GM12878 (cell line): ENCODE results near the gene MEGF11. TPM values are rescaled to one million over a fixed set of nuclear protein-coding genes. Genes with fewer than 3 reads are reported as not detected.

Source experiments
- ATAC-seq: fragments of 200-7000 bp; cut with Tn5 transposase; 3 replicates; pipeline ENCODE4 v1.9.1; 2020; ENCODE audit warnings: mild to moderate bottlenecking, moderate library complexity
- BruUV-seq: library from RNA; stranded (reverse); fragments of 400-500 nt; replicated peaks from 2 replicates; lab custom pipeline; 2021; lab: Mats Ljungman, UMichigan
- CTCF ChIA-PET: fragments of 300-600 bp; sonication (Branson Sonifier 250); formaldehyde crosslinking; extraction: SDS; loops from one replicate; lab custom pipeline; 2021; ENCODE audit warnings: inconsistent platforms; lab: Yijun Ruan, JAX
- POLR2A ChIA-PET: fragments of 350-600 bp; formaldehyde crosslinking; extraction: SDS; loops from one replicate; lab custom pipeline; 2021; ENCODE audit warnings: inconsistent platforms; lab: Charles Lee
- RAD21 ChIA-PET: fragments of 300-600 bp; sonication (Branson Sonifier 250); formaldehyde crosslinking; loops from one replicate; lab custom pipeline; 2023; ENCODE audit warnings: antibody characterized with exemption; ENCODE audit not compliant: unreplicated experiment; lab: Charles Lee
- SMC1A ChIA-PET: fragments of 300-600 bp; sonication (Branson Sonifier 250); formaldehyde crosslinking; loops from one replicate; lab custom pipeline; 2023; ENCODE audit not compliant: unreplicated experiment, uncharacterized antibody; lab: Charles Lee
- DNase-seq: peaks from one replicate; pipeline ENCODE4 v3.0.0-alpha.2; 2011; ENCODE audit warnings: low read depth, low spot score
- FAIRE-seq: peaks from 3 replicates; lab custom pipeline; 2011; peaks lifted over from hg19 to GRCh38; lab: Jason Lieb, UNC
- H2AFZ ChIP-seq: 2 replicates; pipeline ENCODE4 v1.6.0; 2011; ENCODE audit warnings: low read depth, low read length, control low read depth; ENCODE audit not compliant: control insufficient read depth
- H3K27ac ChIP-seq: 2 replicates; pipeline ENCODE4 v1.5.1; 2011; ENCODE audit warnings: control low read depth; ENCODE audit not compliant: control insufficient read depth, insufficient read depth
- H3K27me3 ChIP-seq, 2 experiments: replicated peaks in 1 of 2; 2 replicates each; pipeline versions ENCODE4 v1.6.0 to v1.6.1; 2011; ENCODE audit warnings: low read length in 1 of 2; ENCODE audit not compliant: control insufficient read depth in 2 of 2, insufficient read depth in 2 of 2
- H3K36me3 ChIP-seq, 2 experiments: 2 replicates each; pipeline ENCODE4 v1.5.1; 2011; ENCODE audit warnings: low read length in 1 of 2; ENCODE audit not compliant: control insufficient read depth in 2 of 2, insufficient read depth in 2 of 2
- H3K4me1 ChIP-seq: 2 replicates; pipeline ENCODE4 v1.6.1; 2011; ENCODE audit warnings: mild to moderate bottlenecking, low read length, moderate library complexity, mixed read lengths; ENCODE audit not compliant: control insufficient read depth, insufficient read depth
- H3K4me2 ChIP-seq: 2 replicates; pipeline ENCODE4 v1.6.0; 2011; ENCODE audit warnings: control low read depth; ENCODE audit not compliant: control insufficient read depth, insufficient read depth
- H3K4me3 ChIP-seq: fragments of 200-600 bp; sonication (generic); 2 replicates; pipeline ENCODE4 v1.5.1; 2016
- H3K79me2 ChIP-seq: 2 replicates; pipeline ENCODE4 v1.6.0; 2011; ENCODE audit warnings: low read length; ENCODE audit not compliant: control insufficient read depth, insufficient read depth
- H3K9ac ChIP-seq: 2 replicates; pipeline ENCODE4 v1.8.0; 2011; ENCODE audit warnings: low read length, control low read depth, mixed read lengths; ENCODE audit not compliant: control insufficient read depth, insufficient read depth
- H3K9me3 ChIP-seq: replicated peaks from 3 replicates; pipeline ENCODE4 v1.5.1; 2011; ENCODE audit warnings: mild to moderate bottlenecking, low read length; ENCODE audit not compliant: control insufficient read depth, insufficient read depth
- H4K20me1 ChIP-seq: 2 replicates; pipeline ENCODE4 v1.6.0; 2011; ENCODE audit not compliant: control insufficient read depth, insufficient read depth
- BMI1 ChIP-seq: fragments of 450-650 bp; IDR thresholded peaks from 2 replicates; pipeline ENCODE4 v1.6.1; 2016; ENCODE audit warnings: mild to moderate bottlenecking, moderate library complexity, borderline replicate concordance
- BRCA1 ChIP-seq: IDR thresholded peaks from 2 replicates; pipeline ENCODE4 v1.6.1; 2011; ENCODE audit warnings: low read depth, low read length, improper control_type of control experiment
- SMC3 ChIP-seq: IDR thresholded peaks from 2 replicates; pipeline ENCODE4 v1.6.1; 2011; ENCODE audit warnings: low read length, improper control_type of control experiment, borderline replicate concordance
- SPI1 ChIP-seq: IDR thresholded peaks from 2 replicates; pipeline ENCODE4 v1.6.1; 2011; ENCODE audit warnings: low read depth, mild to moderate bottlenecking, low read length, moderate library complexity, borderline replicate concordance; ENCODE audit not compliant: insufficient read depth
- SRF ChIP-seq, 2 experiments: IDR thresholded peaks; 2 replicates each; pipeline ENCODE4 v1.6.1; 2011; ENCODE audit warnings: low read depth in 2 of 2, low read length in 2 of 2, mild to moderate bottlenecking in 1 of 2, moderate library complexity in 1 of 2
- YY1 ChIP-seq: IDR thresholded peaks from 2 replicates; pipeline ENCODE4 v1.6.1; 2011; ENCODE audit warnings: low read depth, mild to moderate bottlenecking, low read length
- WGBS: methylation state at CpG from one replicate; pipeline ENCODE4 v1.1.6; 2016; ENCODE audit warnings: low lambda C conversion rate; ENCODE audit not compliant: insufficient replicate concordance, insufficient coverage; ENCODE audit errors: missing lambda C conversion rate; 5-methylcytosine and 5-hydroxymethylcytosine counted together
- in situ Hi-C: fragments of 300-500 bp; cut with MboI; formaldehyde crosslinking; loops from 9 replicates; pipeline ENCODE4 v1.14.3; 2018; ENCODE audit warnings: mixed read lengths
- intact Hi-C: fragments of 100-400 bp; cut with micrococcal nuclease; formaldehyde crosslinking; loops from one replicate; pipeline ENCODE4 v1.14.2; 2022; ENCODE audit not compliant: unreplicated experiment
- polyA plus RNA-seq, 11 experiments: library from polyadenylated mRNA; depleted of rRNA in 4 of 11; unstranded in 6 of 11; stranded (reverse) in 5 of 11; fragments of >200 nt; fragmentation: Nextera tagmentation in 4 of 11; fragmentation: Illumina TruSeq in 1 of 11; extraction: Ambion mirVana in 4 of 11; extraction: Trizol in 1 of 11; gene quantifications; 1 replicate in 1 of 11; 2 replicates in 10 of 11; pipeline versions ENCODE4 v1.2.1 to v1.2.3, GENCODE V29; 2011 to 2016; ENCODE audit warnings: inconsistent platforms in 2 of 11, missing spikeins in 2 of 11, low read depth in 1 of 11
- total RNA-seq, 4 experiments: library from RNA; depleted of rRNA in 3 of 4; stranded (reverse); fragments of >200 nt in 3 of 4; fragmentation: Illumina TruSeq in 1 of 4; extraction: Trizol in 1 of 4; gene quantifications; 2 replicates each; pipeline versions ENCODE4 v1.2.1 to v1.2.3, GENCODE V29; 2013 to 2021
- TF ChIP-seq, protein P1 (sequence below): fragments of 450-650 bp; IDR thresholded peaks from 2 replicates; pipeline ENCODE4 v1.6.1; 2017; ENCODE audit warnings: mild to moderate bottlenecking, moderate library complexity
- TF ChIP-seq, protein P2 (sequence below): fragments of 450-650 bp; IDR thresholded peaks from 2 replicates; pipeline ENCODE4 v1.6.1; 2018; ENCODE audit warnings: mild to moderate bottlenecking, low read depth, moderate library complexity; ENCODE audit not compliant: partially characterized antibody
- TF ChIP-seq, protein P3 (sequence below), 3 experiments: IDR thresholded peaks in 2 of 3; conservative IDR thresholded peaks in 1 of 3; 2 replicates each; pipeline ENCODE4 v1.5.1; 2011; ENCODE audit warnings: low read depth in 3 of 3, low read length in 3 of 3, mild to moderate bottlenecking in 3 of 3, control low read depth in 2 of 3, moderate library complexity in 2 of 3, inconsistent platforms in 1 of 3, mixed read lengths in 1 of 3; ENCODE audit not compliant: control insufficient read depth in 2 of 3, insufficient read depth in 1 of 3; ENCODE audit errors: extremely low read depth in 1 of 3

MEGF11 gene
- total and polyA plus RNA-seq, 10 of the 15 experiments (the other 5 are each of a cell fraction or from before 2014, with no cell fraction given) = 0.03 to 1.7 (median 0.49) TPM

DNA sequence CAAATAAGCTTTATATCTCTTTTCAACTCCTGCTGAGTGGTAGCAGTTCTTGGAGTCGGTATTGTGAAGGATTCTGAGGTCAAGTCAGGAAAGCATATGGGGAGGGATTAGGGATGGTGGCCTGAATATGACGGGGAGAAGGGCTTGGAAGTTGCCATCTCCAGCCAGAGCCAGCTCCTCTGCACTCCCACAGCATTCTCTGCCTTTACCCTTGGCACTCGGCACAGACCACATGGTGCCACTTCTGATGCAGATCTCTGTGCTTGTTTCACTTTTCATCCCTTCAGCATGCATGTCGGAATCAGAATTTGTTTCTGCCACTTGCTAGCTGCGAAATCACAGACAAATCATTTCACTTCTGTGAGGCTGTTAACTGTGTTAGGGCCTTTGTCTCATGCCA lies 331.8 kb downstream of the MEGF11 start:
- H3K27ac ChIP-seq = peak overlapping the region; percentile 75
- peak overlapping the region; percentile 18; the same call in 1 of the 2 replicates for H3K9ac ChIP-seq
- ChIA-PET SMC1A (interaction anchor here (0.6 to 4.4 kb wide), 39 partner anchors 8 to 582 kb away, joined by 3 to 70 read pairs (median 5); partner anchors contain the start of gene RAB11A), CTCF (interaction anchor here (0.6 to 3.1 kb wide), 19 partner anchors 8 to 577 kb away, joined by 3 to 19 read pairs (median 4); partner anchors contain the start of genes INTS14 and RAB11A), POLR2A (interaction anchor here (0.7 to 3.2 kb wide), 13 partner anchors 9 to 448 kb away, joined by 3 to 23 read pairs (median 4); partner anchors contain the start of gene RAB11A), RAD21 (interaction anchor here (0.8 to 3.1 kb wide), 28 partner anchors 9 to 576 kb away, joined by 3 to 57 read pairs (median 5); partner anchors contain the start of genes DENND4A, INTS14, RAB11A and SNAPC5)
- no peak for DNase-seq
- FAIRE-seq = no peak
- no peaks in the 10 kb centered on the region for H4K20me1 ChIP-seq
- H3K4me3 ChIP-seq = no peak overlapping the region
- no peaks in the 10 kb centered on the region for H3K27me3 ChIP-seq
- peak; percentile 12 for ATAC-seq
- H3K36me3 ChIP-seq = no peaks in the 10 kb centered on the region; a peak in 1 of 4 replicates
- H3K4me2 ChIP-seq = peak overlapping the region; percentile 49
- BruUV-seq = no TSS peak
- in situ Hi-C loops = no loop called here
- intact Hi-C loops = loop anchor here (2.0 kb wide), 1 partner anchor 365 kb away; no protein-coding TSS in a partner anchor
- H3K9me3 ChIP-seq = no peaks in the 10 kb centered on the region
- H3K4me1 ChIP-seq = peaks cover 54% of the 10 kb centered on the region
- H2AFZ ChIP-seq = peak overlapping the region; percentile 59
- WGBS = 49% methylated on average over 5 of the region's 5 CpGs
- no peaks in the 10 kb centered on the region for H3K79me2 ChIP-seq
- TF ChIP-seq, protein P1, sequence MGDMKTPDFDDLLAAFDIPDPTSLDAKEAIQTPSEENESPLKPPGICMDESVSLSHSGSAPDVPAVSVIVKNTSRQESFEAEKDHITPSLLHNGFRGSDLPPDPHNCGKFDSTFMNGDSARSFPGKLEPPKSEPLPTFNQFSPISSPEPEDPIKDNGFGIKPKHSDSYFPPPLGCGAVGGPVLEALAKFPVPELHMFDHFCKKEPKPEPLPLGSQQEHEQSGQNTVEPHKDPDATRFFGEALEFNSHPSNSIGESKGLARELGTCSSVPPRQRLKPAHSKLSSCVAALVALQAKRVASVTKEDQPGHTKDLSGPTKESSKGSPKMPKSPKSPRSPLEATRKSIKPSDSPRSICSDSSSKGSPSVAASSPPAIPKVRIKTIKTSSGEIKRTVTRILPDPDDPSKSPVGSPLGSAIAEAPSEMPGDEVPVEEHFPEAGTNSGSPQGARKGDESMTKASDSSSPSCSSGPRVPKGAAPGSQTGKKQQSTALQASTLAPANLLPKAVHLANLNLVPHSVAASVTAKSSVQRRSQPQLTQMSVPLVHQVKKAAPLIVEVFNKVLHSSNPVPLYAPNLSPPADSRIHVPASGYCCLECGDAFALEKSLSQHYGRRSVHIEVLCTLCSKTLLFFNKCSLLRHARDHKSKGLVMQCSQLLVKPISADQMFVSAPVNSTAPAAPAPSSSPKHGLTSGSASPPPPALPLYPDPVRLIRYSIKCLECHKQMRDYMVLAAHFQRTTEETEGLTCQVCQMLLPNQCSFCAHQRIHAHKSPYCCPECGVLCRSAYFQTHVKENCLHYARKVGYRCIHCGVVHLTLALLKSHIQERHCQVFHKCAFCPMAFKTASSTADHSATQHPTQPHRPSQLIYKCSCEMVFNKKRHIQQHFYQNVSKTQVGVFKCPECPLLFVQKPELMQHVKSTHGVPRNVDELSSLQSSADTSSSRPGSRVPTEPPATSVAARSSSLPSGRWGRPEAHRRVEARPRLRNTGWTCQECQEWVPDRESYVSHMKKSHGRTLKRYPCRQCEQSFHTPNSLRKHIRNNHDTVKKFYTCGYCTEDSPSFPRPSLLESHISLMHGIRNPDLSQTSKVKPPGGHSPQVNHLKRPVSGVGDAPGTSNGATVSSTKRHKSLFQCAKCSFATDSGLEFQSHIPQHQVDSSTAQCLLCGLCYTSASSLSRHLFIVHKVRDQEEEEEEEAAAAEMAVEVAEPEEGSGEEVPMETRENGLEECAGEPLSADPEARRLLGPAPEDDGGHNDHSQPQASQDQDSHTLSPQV = 0 out of 2 replicates have a peak, but pooled peaks have one; percentile 5
- no peak for TF ChIP-seq SRF (IDR thresholded peaks at IDR 0.05; ENCODE audit: low read depth in 2 of 2, low read length in 2 of 2)
- TF ChIP-seq YY1 = no peak
- TF ChIP-seq BRCA1 = no peak
- TF ChIP-seq, protein P2, sequence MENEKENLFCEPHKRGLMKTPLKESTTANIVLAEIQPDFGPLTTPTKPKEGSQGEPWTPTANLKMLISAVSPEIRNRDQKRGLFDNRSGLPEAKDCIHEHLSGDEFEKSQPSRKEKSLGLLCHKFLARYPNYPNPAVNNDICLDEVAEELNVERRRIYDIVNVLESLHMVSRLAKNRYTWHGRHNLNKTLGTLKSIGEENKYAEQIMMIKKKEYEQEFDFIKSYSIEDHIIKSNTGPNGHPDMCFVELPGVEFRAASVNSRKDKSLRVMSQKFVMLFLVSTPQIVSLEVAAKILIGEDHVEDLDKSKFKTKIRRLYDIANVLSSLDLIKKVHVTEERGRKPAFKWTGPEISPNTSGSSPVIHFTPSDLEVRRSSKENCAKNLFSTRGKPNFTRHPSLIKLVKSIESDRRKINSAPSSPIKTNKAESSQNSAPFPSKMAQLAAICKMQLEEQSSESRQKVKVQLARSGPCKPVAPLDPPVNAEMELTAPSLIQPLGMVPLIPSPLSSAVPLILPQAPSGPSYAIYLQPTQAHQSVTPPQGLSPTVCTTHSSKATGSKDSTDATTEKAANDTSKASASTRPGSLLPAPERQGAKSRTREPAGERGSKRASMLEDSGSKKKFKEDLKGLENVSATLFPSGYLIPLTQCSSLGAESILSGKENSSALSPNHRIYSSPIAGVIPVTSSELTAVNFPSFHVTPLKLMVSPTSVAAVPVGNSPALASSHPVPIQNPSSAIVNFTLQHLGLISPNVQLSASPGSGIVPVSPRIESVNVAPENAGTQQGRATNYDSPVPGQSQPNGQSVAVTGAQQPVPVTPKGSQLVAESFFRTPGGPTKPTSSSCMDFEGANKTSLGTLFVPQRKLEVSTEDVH = no peak
- TF ChIP-seq SMC3 = no peak
- TF ChIP-seq, protein P3, sequence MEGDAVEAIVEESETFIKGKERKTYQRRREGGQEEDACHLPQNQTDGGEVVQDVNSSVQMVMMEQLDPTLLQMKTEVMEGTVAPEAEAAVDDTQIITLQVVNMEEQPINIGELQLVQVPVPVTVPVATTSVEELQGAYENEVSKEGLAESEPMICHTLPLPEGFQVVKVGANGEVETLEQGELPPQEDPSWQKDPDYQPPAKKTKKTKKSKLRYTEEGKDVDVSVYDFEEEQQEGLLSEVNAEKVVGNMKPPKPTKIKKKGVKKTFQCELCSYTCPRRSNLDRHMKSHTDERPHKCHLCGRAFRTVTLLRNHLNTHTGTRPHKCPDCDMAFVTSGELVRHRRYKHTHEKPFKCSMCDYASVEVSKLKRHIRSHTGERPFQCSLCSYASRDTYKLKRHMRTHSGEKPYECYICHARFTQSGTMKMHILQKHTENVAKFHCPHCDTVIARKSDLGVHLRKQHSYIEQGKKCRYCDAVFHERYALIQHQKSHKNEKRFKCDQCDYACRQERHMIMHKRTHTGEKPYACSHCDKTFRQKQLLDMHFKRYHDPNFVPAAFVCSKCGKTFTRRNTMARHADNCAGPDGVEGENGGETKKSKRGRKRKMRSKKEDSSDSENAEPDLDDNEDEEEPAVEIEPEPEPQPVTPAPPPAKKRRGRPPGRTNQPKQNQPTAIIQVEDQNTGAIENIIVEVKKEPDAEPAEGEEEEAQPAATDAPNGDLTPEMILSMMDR (IDR thresholded peaks at IDR 0.05 in 2 of 3, conservative IDR thresholded peaks at IDR 0.05 in 1 of 3; ENCODE audit: control insufficient read depth in 2 of 3, extremely low read depth in 1 of 3, insufficient read depth in 1 of 3, low read depth in 3 of 3, low read length in 3 of 3) = no peak
- TF ChIP-seq SPI1 = no peak
- TF ChIP-seq BMI1 = no peak
